Thyroid gland (tissue), 4 donors: ENCODE results near the gene DQX1.

Experiments
- CTCF ChIP-seq, 6 experiments: fragments of 200-600 bp in 3 of 6; fragments of 450-650 bp in 3 of 6; sonication (generic) in 3 of 6; IDR thresholded peaks; one replicate each; pipeline ENCODE4 v1.5.1; 2016 to 2019; ENCODE audit warnings: antibody characterized with exemption in 6 of 6, mild to moderate bottlenecking in 2 of 6, inconsistent platforms in 1 of 6, moderate library complexity in 1 of 6
- POLR2A ChIP-seq, 2 donors: fragments of 450-650 bp; IDR thresholded peaks; one replicate each; pipeline ENCODE4 v1.6.1; 2017; ENCODE audit warnings: antibody characterized with exemption in 2 of 2, mild to moderate bottlenecking in 2 of 2, moderate library complexity in 1 of 2

- TF ChIP-seq CTCF (IDR thresholded peaks at IDR 0.05) = no peak
- TF ChIP-seq POLR2A (IDR thresholded peaks at IDR 0.05) = no peak
These were observed 32.5 kb downstream of the DQX1 start for GRCh38 chr2:74493546-74493945.
